ENCODE data around the gene ZNF221.

Gene ZNF221

DNA sequence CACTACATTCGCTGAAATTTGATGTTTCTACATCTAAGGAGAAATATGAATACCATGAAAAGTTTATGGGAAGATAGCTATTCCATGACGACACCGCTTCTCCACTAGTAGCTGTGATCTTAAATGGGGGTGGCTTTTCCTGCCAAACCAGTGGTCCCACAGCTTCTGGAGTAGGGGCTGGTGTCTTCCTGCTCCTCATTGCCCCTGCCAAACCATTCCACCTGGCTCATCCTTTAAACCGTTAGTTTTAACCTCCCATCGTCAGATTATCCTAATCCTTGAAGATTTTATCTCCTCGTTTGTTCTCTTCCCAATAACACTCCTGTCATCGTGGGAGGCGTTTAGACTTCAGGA lies 51.2 kb downstream of the ZNF221 start:
- Histone ChIP-seq H3K36me3 (ENCODE audit: control insufficient read depth, low read length) (no peaks in the 10 kb centered on the region; the same call in 1 of the 2 replicates), H4K20me1 (ENCODE audit: control insufficient read depth, insufficient read depth, low read depth, low read length) (no peaks in the 10 kb centered on the region), H3K27me3 (ENCODE audit: control insufficient read depth, low read length) (no peaks in the 10 kb centered on the region), H3K4me2 (ENCODE audit: low read length) (peak overlapping the region; percentile 96), H3K27ac (ENCODE audit: low read depth, low read length) (no peak overlapping the region), H3F3A (ENCODE audit: control insufficient read depth, insufficient read depth) (no peaks in the 10 kb centered on the region), H3K79me2 (ENCODE audit: control insufficient read depth, low read length) (no peaks in the 10 kb centered on the region), H3K4me3 (ENCODE audit: low read length) (peak overlapping the region; percentile 98), H3K4me1 (ENCODE audit: control insufficient read depth, low read length) (peaks cover 15% of the 10 kb centered on the region), H3K9me3 (ENCODE audit: control insufficient read depth, insufficient read depth, low read length) (peaks cover 19% of the 10 kb centered on the region), H3K9me2 (replicated peaks; ENCODE audit: control insufficient read depth, low read length) (no peaks in the 10 kb centered on the region)
- no peak for TF ChIP-seq CTCF (IDR thresholded peaks at IDR 0.05; ENCODE audit: low read depth, low read length, poor library complexity, severe bottlenecking)
- TF ChIP-seq EZH2phosphoT487 (IDR thresholded peaks at IDR 0.05; ENCODE audit: borderline replicate concordance, low read length), result no peak

DNA sequence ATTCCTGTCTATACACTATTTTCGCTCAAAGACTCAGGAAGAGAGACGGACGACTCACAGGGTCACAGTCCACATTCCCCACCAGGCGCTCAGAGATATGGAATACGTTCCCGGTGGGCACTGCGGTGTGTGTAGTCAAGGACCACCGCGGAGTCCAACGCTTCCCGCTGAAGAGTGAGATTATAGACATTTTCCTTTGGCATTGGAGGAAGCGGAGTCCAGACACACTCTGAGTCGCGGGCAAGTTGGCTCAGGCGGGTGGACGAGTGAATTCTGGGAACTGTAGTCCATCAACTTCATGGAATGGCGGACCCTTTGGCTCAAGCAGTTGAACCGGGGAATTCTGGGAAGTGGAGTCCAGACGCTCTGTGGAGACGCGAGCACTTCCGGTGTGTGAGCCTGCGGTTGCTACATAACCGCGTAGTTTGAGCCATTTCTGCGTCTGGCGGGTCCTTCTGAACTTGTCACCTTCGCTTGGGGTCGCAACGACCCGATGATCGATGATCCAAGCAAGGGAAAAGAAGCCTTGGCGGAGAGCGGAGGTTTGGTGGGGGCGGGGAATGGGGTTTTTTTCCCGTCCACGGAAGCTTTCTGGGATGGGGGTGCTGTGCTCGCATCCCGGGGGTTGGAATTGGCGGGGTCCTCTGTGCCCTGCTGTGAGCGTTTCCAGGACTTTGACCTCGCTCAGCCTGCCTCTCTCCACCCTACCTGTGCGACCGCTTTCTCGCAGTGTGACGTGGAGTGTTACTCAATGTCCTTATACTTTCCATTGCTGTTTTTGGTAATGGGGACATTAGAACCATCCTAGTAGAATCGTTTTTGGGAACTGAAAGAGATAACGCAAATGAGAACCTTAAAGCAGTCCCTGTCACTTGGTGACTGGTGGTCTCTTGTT lies 51.8 kb downstream of the ZNF221 start, which contains the start of gene ZNF230:
ZNF230 (plus strand) TSS at position 392 of the 895 bp plus-strand sequence. CDS start 4,122 bp downstream, outside the sequence.
- Histone ChIP-seq H3K4me1 (ENCODE audit: control insufficient read depth, low read length) (peaks cover 15% of the 10 kb centered on the region), H3K36me3 (ENCODE audit: control insufficient read depth, low read length) (no peaks in the 10 kb centered on the region; the same call in none of the 2 replicates), H4K20me1 (ENCODE audit: control insufficient read depth, insufficient read depth, low read depth, low read length) (no peaks in the 10 kb centered on the region), H3F3A (ENCODE audit: control insufficient read depth, insufficient read depth) (no peaks in the 10 kb centered on the region), H3K79me2 (ENCODE audit: control insufficient read depth, low read length) (no peaks in the 10 kb centered on the region), H3K9me3 (ENCODE audit: control insufficient read depth, insufficient read depth, low read length) (peaks cover 22% of the 10 kb centered on the region), H3K4me2 (ENCODE audit: low read length) (peak within 1 kb of the TSS; percentile 96), H3K27ac (ENCODE audit: low read depth, low read length) (no peak within 1 kb of the TSS), H3K9me2 (replicated peaks; ENCODE audit: control insufficient read depth, low read length) (no peaks in the 10 kb centered on the region), H3K4me3 (ENCODE audit: low read length) (peak within 1 kb of the TSS; percentile 98), H3K27me3 (ENCODE audit: control insufficient read depth, low read length) (no peaks in the 10 kb centered on the region)
- TF ChIP-seq CTCF (IDR thresholded peaks at IDR 0.05; ENCODE audit: low read depth, low read length, poor library complexity, severe bottlenecking), result no peak
- TF ChIP-seq EZH2phosphoT487 (IDR thresholded peaks at IDR 0.05; ENCODE audit: borderline replicate concordance, low read length), result no peak

DNA sequence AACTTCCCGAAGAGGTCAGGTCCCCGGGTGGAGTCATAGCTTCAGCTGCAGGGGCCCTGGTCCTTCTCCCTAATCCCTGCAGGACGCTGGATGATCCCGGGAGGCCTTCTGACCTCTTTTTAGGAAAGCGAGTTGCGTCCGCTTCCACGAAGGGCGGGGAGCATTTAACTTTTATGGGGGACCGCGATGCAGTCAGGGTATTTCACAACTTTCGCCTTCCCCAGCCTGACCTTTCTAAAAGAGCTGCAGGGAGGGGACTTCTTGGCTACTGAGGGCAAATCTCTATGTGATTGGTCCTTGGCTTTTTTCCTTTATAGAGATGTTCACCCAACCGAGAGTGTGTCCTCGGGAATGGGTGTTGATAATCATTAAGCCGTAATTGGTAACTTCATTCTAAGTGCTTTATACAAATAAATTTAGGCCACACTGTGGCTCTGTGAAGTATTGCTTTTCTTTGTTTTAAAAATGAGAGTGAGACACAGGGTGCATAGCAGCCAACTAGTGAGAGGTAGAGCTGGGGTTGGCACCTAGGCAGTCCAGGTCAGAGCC lies 52.5 kb downstream of the ZNF221 start:
- H3K27ac ChIP-seq (ENCODE audit: low read depth, low read length), result no peak overlapping the region
- no peaks in the 10 kb centered on the region for H3K27me3 ChIP-seq (ENCODE audit: control insufficient read depth, low read length)
- peaks cover 29% of the 10 kb centered on the region for H3K9me3 ChIP-seq (ENCODE audit: control insufficient read depth, insufficient read depth, low read length)
- H3K79me2 ChIP-seq (ENCODE audit: control insufficient read depth, low read length), result no peaks in the 10 kb centered on the region
- peaks cover 3% of the 10 kb centered on the region for H3K36me3 ChIP-seq (ENCODE audit: control insufficient read depth, low read length)
- no peaks in the 10 kb centered on the region for H3F3A ChIP-seq (ENCODE audit: control insufficient read depth, insufficient read depth)
- peaks cover 15% of the 10 kb centered on the region for H3K4me1 ChIP-seq (ENCODE audit: control insufficient read depth, low read length)
- no peaks in the 10 kb centered on the region for H4K20me1 ChIP-seq (ENCODE audit: control insufficient read depth, insufficient read depth, low read depth, low read length)
- no peaks in the 10 kb centered on the region for H3K9me2 ChIP-seq (replicated peaks; ENCODE audit: control insufficient read depth, low read length)
- H3K4me3 ChIP-seq (ENCODE audit: low read length), result peak overlapping the region; percentile 98
- TF ChIP-seq EZH2phosphoT487 (IDR thresholded peaks at IDR 0.05; ENCODE audit: borderline replicate concordance, low read length) (no peak), CTCF (IDR thresholded peaks at IDR 0.05; ENCODE audit: low read depth, low read length, poor library complexity, severe bottlenecking) (no peak)
- H3K4me2 ChIP-seq (ENCODE audit: low read length), result peak overlapping the region; percentile 96

Data from DOHH2 (cell line).